HL-60 (cell line): ENCODE measurements around the gene GET4.
"Not testable (repeated sequence)": the region's sequence is repeated elsewhere in the genome, so short reads cannot be mapped to it uniquely, and the experiment has no call there.

Source experiments
- DNase-seq, 2 experiments: peaks; one replicate each; pipeline ENCODE4 v3.0.0-alpha.2; 2010 to 2020; ENCODE audit warnings: low read depth in 1 of 2, low spot score in 1 of 2
- H3K27ac ChIP-seq: fragments of 250-450 bp; sonication (Bioruptor Pico); replicated peaks from 2 replicates; pipeline ENCODE4 v1.5.1; 2020; ENCODE audit warnings: mild to moderate bottlenecking, moderate library complexity
- H3K27me3 ChIP-seq: fragments of 250-450 bp; sonication (Bioruptor Pico); 2 replicates; pipeline ENCODE4 v1.5.1; 2021; ENCODE audit warnings: mild to moderate bottlenecking, moderate library complexity; ENCODE audit not compliant: insufficient read depth, poor library complexity, severe bottlenecking
- H3K4me3 ChIP-seq: replicated peaks from 2 replicates; pipeline ENCODE4 v1.5.1; 2011; ENCODE audit warnings: mild to moderate bottlenecking, control low read depth, low read length; ENCODE audit not compliant: insufficient read depth
- CTCF ChIP-seq: IDR thresholded peaks from one replicate; pipeline ENCODE4 v1.5.1; 2011; ENCODE audit warnings: low read length, control low read depth, inconsistent platforms; ENCODE audit not compliant: insufficient read depth
- GABPA ChIP-seq: IDR thresholded peaks from 2 replicates; pipeline ENCODE4 v1.6.1; 2012; ENCODE audit warnings: low read depth
- POLR2AphosphoS5 ChIP-seq: IDR thresholded peaks from 2 replicates; pipeline ENCODE4 v1.6.1; 2012; ENCODE audit warnings: low read depth
- REST ChIP-seq: IDR thresholded peaks from 2 replicates; pipeline ENCODE4 v1.6.1; 2012; ENCODE audit warnings: low read depth; ENCODE audit not compliant: insufficient replicate concordance
- SPI1 ChIP-seq: IDR thresholded peaks from 2 replicates; pipeline ENCODE4 v1.6.1; 2012; ENCODE audit warnings: low read depth, mild to moderate bottlenecking, borderline replicate concordance

Gene GET4

GRCh38 chr7:868189-868486 lies 8.2 kb upstream of the GET4 start:
- Histone ChIP-seq H3K27me3 (no peaks in the 10 kb centered on the region), H3K27ac (no peak overlapping the region), H3K4me3 (no peak overlapping the region)
- TF ChIP-seq POLR2AphosphoS5 (no peak), SPI1 (no peak), GABPA (no peak), REST (no peak), CTCF (no peak)
- no peak for DNase-seq

- no peaks in the 10 kb centered on the region for H3K27me3 ChIP-seq
- TF ChIP-seq POLR2AphosphoS5 = no peak
- no peak for TF ChIP-seq GABPA
- no peak for TF ChIP-seq REST
- no peak for TF ChIP-seq SPI1
- TF ChIP-seq CTCF = no peak
- no peak for DNase-seq
- H3K27ac ChIP-seq = no peak overlapping the region
- no peak overlapping the region for H3K4me3 ChIP-seq
These were observed 7.0 kb upstream of the GET4 start for GRCh38 chr7:869348-869747.

- no peak overlapping the region for H3K27ac ChIP-seq
These were observed 4.3 kb upstream of the GET4 start for GRCh38 chr7:871900-872537.

GRCh38 chr7:872685-873084 lies 3.7 kb upstream of the GET4 start:
- not testable (repeated sequence) for H3K27ac ChIP-seq, DNase-seq, H3K4me3 ChIP-seq, H3K27me3 ChIP-seq

More at GRCh38 chr7:871900-872537, 4.3 kb upstream of the GET4 start:
- no peak overlapping the region for H3K4me3 ChIP-seq
- TF ChIP-seq CTCF = no peak
- no peak for TF ChIP-seq SPI1
- TF ChIP-seq REST = no peak
- no peak for TF ChIP-seq POLR2AphosphoS5
- no peak for TF ChIP-seq GABPA
- H3K27me3 ChIP-seq = no peaks in the 10 kb centered on the region
- no peak for DNase-seq
